GM18505 (cell line): ENCODE measurements around the gene PDE4B.

Source experiments
- ATAC-seq: cut with Tn5 transposase; IDR thresholded peaks from one replicate; pipeline ENCODE4 v1.9.1; 2021; ENCODE audit not compliant: unreplicated experiment
- POLR2A ChIP-seq: IDR thresholded peaks from 4 replicates; pipeline ENCODE4 v1.6.1; 2011; ENCODE audit warnings: borderline replicate concordance; ENCODE audit not compliant: insufficient read depth, insufficient read length; ENCODE audit errors: extremely low read depth

The PDE4B gene

DNA sequence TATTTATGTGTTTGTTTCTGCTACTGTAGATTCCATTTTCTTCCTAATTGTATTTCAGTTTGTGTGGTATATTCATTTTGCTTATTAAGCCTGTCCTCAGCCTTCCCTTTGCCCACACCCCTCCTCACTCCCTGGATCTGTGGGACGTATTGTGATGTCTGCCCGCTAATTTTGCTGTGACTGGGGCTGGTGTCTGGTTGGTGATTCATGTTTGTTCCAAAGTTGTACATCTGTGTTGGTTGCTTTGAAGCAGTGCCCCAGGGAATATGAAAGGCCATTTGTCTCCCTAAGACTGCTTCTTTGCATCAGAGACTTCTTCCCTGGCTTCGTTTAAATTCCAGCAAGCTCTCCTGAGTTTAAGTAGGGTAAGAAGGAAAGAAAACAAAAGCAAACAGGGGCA, 451.7 kb downstream of the PDE4B start:
- TF ChIP-seq POLR2A = no peak
- ATAC-seq = no peak

DNA sequence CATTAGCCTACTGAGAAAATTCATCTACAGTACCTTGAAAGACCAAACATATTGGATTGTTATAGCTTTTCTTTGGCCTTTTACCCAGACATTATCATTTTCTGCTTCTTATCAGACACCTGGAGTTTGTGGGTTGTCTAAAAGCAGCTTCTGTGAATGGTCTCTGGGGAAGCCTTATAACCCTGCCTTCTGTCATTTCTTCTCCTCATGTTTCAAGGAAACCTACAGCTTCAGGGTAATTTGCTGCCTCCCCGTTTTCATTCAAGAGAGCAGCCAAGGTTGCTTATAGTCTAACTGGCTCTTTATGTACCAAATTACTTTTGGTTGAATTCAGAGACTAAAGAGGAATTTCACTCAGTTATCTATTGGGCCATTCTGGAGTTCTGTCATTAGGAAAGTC, 453.0 kb downstream of the PDE4B start:
- TF ChIP-seq POLR2A = no peak
- no peak for ATAC-seq

DNA sequence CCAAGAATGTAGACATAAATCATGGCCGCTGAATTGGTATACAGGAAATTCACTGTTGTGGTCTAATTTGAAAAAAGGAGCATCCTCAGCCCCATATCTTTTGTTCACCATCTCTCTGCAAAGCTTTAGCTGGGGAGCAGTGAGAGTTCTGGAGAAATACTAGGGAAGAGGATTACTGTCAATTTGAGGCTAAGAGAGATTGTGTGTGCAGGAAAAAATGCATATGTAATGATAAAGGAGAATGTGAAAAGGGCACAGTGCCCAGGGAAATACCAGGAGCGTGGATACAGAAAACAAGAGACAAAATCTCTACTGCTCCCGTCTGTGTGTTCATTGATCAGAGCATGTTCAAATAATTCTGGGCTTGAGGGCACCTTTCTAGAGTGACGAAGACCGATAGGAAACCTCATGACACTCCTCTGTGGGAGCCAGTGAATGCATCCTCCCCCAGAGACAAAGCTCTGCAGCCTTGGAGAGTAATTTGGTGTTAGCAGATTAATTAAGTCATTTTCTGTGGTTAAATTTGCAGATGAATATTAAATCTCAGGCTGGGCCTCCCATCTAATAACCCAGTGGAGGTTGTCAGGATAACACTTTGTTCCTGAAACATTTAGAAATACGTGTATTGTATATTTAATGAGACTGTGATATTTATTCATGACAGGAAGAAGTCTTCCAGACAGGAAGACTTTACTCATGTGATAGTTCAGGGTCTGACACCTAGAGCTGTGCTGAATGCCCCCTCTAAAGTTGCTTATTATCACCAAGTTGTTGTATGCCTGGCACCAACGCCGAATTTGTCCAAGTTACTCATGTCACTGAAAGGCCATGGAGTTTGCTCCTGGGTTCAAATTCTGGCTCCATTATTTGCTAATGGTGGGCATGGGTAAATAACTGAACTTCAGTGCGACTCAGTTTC, 453.9 kb downstream of the PDE4B start:
- TF ChIP-seq POLR2A = no peak
- no peak for ATAC-seq

DNA sequence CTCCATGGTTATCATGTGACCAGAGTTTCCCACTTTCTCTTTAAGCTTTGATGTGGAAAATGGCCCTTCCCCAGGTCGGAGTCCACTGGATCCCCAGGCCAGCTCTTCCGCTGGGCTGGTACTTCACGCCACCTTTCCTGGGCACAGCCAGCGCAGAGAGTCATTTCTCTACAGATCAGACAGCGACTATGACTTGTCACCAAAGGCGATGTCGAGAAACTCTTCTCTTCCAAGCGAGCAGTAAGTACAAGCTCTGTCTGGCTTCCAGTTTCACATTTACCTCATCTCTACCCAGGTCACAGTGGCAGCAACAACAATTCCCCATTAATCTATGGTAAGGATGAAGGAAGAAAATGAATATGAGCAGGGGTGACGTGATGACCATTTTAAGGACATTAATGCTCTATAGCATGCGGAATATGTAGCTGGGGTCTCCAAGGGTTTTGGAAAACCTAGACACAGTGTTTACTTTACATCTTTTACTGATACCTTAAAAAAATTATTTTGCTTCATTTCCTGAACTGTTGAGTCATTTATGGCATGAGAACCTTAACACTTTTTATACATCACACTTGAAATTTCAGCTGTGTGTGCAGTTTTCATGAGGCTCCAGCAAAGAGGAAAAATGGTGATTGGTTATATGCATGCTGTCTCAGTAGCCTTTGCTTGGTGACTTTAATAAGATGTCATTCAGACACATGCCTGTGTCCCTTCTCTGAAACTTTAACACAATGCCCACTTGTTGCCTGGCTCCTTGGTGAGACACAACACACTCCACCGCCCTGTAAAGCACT, 454.9 kb downstream of the PDE4B start:
- peak; percentile 16 for TF ChIP-seq POLR2A
- ATAC-seq = peak; percentile 49

DNA sequence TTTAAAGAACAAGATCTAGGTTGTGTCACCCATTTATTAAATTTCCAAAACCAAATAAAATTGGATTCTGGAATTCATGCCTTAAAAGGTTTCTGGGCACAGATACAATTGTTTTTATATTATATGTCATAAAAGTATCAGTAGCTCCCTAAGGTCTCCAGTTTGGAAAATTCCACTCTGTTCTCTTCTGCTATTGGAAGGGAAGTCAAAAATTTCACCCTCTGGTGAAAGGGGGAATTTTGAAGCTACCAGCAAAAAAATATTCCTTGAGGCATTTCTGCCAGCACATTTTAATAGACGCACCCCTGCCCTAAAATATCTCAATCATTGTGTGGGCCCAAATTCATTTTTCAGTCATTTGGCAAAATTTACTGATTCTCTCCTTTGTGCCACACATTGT, 455.6 kb downstream of the PDE4B start:
- no peak for ATAC-seq
- TF ChIP-seq POLR2A = no peak

DNA sequence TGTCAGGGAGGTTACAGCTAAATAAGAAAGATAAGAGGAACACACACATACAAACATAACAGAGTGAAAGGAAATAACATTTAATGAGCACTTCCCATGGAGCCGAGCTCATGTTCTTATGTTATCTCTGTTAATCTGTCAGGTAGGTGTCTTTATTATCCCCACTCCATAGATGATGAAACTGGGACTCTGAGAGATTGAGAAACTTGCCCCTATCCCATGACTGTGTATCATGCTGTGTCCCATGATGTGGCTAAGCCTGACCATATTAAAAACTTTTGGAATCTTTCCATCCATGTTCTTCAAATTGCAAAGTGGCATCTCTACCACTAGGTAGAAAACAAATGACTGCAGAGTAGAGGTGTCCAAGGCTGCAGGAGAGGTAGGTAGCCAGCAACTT, 456.1 kb downstream of the PDE4B start:
- ATAC-seq = no peak
- no peak for TF ChIP-seq POLR2A

DNA sequence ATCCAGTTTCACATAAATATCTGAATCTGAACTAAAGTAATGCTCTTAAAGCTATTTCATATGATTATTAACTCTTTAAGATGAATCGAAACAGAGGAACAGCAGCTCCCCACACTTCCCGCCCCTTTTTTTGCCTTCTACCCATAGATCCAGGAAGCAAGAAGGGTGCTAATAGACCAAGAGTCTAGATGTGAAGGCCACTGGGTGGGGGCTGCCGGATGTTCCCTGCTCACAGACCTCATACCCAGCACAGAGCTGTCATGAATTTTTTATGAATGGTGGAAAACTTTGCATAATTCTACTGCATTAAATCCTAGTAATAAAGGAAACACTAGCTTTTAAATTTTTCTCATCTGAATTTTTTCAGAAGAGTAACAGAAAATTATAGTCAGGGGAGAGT, 457.4 kb downstream of the PDE4B start:
- no peak for ATAC-seq
- TF ChIP-seq POLR2A = no peak

DNA sequence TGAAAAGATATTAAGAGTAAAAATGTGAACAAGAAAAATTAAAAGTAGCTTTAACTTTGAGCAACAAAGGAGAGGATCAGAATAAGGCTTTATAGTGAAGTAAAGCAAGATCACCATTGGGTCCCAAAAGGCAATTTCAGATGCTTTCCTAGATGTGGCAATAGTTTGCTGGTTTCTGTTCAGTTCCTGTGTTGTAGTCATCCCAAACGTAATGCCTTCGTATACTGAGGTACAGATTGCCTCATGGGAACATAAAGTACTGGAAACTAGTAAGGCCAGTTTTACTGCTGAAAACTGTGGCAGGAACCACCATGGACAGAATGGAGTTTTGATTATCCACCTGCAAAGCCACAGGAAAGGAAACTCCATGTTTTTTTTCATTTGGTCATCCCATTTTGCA, 457.8 kb downstream of the PDE4B start:
- no peak for TF ChIP-seq POLR2A
- no peak for ATAC-seq

DNA sequence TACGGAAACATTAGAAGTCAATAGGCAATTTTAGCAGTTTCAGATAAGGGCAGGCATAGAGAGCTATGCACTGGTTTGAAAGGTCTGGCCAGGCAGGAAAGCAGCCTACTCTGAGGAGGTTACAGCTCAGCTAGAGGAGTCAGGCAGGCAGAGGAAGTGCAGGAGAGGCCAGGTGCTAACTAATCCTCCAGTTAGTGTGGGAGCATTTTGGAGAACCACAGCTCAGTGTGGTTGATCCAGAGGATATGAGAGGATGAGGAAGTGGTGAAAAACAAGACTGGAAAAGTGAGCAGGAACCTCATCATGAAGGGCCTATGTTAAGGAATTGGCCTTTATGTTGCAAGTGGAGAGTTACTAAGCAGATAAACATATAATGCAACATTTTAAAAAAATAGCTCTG, 458.9 kb downstream of the PDE4B start:
- no peak for ATAC-seq

DNA sequence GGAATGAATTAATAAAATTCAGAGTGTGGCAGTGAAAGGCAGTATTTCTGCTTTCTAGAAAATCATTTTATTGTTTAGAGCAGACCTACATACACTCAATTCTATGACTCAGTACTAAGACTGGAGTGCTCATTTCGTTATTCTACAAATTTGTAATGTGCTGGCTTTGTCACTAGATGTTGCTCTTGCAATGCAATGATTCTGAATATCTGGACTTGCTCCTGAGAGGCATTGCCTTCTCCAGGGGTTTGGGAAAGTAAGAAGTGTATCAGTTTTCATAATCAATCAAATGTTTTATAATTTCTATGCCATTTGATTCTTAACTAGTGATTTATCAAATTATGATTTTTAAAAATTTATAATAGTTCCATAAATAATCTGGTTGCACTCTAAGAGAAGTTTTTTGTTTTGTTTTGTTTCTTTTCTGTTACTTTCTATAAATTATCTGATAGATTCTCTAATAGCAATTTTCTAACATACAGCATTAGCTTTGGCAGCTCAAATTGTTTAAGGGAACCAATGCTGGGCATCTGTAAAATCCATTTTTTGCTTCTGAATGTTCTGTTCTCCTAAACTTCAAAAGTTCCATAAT, 460.7 kb downstream of the PDE4B start:
- peak; percentile 54 for ATAC-seq
- no peak for TF ChIP-seq POLR2A

More for the DNA sequence above, 458.9 kb downstream of the PDE4B start:
- no peak for TF ChIP-seq POLR2A

DNA sequence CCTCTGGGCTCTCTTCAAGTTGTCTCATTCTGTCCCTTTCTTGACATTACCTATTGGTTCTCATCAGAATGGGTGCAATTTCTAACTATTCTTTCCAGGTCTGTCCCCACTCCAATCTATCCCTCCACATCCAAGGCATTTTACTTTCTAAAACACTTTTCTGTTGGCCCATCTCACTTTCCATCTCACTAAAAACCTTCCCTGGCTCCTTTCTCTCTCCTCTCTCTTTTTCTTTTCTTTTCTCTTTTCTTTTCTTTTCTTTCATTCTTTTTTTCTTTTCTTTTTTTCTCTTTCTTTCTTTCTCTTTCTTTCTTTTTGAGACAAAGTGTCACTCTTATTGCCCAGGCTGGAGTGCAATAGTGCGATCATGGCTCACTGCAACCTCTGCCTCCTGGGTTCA, 462.1 kb downstream of the PDE4B start:
- no peak for TF ChIP-seq POLR2A
- ATAC-seq = no peak

DNA sequence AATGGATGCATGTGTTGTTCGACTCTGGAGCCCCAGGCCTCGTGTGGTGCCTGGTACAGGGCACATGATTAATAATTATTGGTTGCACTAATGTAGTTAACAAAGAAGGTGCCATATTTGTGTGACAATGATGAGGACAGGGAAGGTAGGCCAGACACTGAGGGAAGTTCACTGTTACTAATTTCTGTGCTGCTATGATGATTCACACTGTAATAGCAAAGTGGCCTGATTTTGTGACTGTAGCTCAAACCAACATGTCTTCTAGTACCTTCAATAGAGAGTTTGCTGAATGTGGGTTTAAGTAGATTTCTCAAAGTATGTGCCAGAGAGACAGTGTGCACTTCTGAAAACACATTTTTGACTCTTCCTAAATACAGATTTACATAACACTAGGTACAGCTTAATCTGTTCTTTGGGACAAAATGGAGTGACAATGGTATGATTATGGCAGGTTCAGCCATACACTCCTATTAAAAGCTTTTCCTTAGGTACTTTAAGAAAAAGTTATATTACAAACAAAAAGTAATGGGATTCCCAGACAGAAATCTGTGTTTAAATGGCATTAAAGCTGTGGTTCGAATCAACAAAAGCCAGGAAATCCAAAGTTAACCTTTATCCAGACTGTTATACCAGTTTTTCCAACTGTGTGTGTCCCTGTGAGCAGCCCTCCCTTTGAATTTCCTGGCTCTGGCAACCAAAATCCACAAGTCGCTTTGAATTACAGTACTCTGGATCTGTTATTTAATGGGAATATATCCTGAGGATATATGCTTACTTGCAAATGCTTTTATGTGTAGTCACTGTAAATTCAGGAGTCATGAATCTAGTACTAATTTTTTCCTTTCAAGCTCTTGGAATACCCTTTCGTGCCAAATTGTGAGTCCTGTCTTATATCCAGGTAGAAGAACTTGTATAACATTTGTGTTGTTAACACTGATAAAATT, 464.2 kb downstream of the PDE4B start:
- TF ChIP-seq POLR2A = no peak
- ATAC-seq = no peak

DNA sequence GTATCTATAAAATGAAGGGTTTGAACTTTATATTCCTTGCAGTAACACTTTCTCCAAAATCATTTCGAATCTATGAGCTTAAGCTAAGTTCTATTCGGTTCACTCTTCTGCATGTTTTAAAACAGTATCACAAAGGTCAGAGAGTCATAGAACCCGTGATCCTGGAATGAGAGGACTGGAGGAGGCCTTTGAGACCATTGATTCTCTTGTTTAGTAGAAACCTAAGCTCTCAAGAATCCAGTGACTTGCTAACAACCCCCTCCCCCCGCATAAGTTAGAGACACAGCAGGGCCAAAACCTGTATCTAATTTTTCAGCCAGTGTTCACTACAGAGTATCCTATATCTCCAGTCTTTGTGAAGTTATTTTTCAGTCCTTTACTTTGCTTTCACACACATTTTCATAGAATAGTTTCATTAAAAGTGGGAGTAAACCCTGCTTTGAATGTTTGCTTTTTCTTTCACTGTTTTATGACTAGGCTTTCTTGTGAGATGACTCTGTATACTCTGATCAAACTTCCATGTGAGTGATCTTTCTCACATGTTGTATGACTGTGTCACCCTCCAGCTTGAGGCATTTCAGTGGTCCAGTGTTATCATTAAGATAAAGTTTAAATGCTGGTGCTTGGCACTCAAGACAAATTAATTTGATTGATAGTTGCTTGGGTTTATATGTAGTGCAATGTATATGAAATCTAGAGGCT, 465.9 kb downstream of the PDE4B start:
- ATAC-seq = peak; percentile 67
- TF ChIP-seq POLR2A = no peak

DNA sequence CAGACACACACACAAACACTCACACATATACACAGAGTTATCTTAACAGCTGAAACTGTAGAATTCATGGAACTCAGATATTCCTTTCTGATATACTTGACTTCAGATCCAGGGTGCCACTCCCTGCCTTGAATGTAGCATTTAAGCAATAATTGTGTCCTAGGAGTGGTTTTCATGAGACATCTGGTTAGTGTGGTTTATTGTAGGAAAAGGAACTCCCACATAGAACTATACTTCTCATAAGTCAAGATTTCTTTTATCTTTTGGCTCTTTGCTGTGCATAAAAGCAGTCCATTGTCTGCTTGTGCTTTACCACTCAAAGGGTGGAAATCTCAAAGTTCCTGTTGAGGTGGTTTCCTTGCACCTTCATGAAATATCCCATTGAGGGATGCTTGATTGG, 468.7 kb downstream of the PDE4B start:
- no peak for TF ChIP-seq POLR2A
- no peak for ATAC-seq
